IPS-NIHi7 (cell line): ENCODE measurements around the gene GNGT2.
"Not testable (repeated sequence)": the region's sequence is repeated elsewhere in the genome, so short reads cannot be mapped to it uniquely, and the experiment has no call there.

ENCODE experiments used
- DNase-seq: peaks from one replicate; pipeline ENCODE4 v3.0.0; 2012; ENCODE audit warnings: mixed read lengths; ENCODE audit errors: extremely low spot score

The GNGT2 gene

DNA sequence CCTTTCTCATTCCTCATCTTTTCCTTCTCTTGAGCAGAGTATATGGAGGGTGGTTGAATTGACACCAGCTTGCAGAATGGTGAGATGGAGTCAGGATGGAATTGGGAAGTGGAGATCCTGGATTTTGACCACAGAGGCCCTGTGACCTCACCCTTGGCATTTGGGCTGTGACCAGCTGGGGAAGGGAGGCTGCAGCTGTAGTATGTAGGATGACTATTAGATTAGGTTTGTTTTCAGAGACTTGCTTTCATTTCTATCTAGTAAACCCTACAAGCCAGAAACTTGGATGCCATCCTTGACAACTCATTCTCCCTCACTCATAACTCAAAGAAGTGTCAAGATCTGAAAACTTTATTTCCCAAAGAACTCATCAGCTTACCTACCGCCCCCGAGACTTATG is 5.9 kb downstream of the GNGT2 start:
- DNase-seq: no peak

DNA sequence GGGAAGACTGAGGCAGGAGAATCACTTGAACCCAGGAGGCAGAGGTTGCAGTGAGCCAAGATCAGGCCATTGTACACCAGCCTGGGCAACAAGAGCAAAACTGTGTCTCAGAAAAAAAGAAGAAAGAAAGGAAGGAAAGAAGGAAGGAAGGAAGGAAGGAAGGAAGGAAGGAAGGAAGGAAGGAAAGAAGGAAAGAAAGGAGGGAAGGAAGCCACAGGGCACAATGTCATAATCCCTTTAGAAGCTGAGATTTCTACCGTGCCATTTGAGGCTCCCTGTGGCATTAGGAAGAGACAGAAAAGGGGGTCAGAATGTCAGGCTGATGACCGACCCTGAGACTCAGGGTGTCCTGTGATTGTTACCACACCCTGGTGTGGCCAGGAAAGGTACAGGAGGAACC is 6.6 kb downstream of the GNGT2 start:
- no peak for DNase-seq

DNA sequence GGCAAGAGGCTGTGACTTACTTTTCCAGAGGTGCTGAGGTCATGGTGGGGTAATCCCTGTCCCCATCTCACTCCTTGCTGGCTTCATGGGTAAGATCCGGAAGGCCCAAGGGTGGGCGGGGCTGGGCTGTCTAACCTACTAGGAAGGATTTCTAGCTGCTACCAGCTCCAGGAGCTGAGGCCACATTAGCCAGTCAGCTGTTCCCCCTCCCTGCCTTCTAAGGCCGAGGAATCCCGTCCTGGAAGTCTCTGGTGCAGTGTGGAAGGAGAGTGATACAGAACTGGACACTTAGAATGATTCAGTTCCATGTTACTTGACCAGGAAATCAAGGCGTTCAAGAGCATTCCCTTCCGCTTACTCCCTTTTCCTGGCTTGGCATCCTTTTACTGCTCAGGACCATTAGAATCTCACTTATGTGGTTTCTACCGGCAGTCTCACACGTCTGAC is 8.9 kb downstream of the GNGT2 start:
- DNase-seq: peak; percentile 5

DNA sequence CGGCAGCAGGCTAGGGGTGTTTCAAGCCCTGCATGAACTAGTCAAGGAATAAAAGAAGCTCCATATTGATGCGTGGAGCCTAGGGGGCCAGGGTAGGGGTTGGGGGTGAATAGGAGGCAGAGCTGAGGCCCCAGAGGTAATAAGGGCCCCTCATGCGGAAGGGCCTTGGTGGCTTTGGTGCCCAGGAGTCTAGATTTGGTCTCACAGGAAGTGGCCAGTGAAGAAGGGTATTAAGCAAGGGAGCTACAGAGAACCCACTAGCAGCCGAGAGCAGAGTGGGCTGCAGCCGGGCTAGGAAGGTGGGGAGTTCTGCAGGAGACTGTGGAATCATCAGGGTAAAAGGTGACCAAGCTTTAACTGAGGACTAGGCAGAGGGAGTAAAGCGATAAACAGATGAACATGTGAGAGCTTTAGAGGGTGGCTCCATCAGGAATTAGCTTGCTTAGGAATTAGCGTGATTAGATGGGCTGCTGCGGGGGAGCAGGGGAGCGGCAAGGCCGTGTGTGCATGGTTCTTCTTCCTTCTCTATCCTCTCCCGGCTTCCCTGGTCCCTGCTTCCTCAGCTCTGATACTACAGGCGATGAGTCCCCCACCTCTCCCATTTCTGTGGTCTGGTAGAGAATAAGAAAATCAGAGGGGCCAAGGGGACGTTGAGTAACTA is 9.8 kb downstream of the GNGT2 start:
- peak; percentile 5 for DNase-seq

DNA sequence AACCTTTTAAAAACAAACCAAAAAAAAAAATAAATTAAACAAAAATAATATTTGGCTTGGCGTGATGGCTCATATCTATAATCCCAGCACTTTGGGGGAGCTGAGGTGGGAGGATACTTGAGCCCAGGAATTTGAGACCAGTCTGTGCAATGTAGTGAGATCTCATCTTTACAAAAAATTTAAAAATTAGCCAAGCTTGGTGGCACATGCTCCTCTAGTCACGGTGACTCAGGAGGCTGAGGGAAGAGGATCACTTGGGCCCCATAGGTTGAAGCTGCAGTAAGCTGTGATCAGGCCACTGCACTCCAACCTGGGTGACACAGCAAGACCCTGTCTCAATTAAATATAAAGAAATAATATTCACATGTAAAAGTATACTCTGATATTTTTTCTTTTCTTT is 12.2 kb downstream of the GNGT2 start:
- no peak for DNase-seq

DNA sequence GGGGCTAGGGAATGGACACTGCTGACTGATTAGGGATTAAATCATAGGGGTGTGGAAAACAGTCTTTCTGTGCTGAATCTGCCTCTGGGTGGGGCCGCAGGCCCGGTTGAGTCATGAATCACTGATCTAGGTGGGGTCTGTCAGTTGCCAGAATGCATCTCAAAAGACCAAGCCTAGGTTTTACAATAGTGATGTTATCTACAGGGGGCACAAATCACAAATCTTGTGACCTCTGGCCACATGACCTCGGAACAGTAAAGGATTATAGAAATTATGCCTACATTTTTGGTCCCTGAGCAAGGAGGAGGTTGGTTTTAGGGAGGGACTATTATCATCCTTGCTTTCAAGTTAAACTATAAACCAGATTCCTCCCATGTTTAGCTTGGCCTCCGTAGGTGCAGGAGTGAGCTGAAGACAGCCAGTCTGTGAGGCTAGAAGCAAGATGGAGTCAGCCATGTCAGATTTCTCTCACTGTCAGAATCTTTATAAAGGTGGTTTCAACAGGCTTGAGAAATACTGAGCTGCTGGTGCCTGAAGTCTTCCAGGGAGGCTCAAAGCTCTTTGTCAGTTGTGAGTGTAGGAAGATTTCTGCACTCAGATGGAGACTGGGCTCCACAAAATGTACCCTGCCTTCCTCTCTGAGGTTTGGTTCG is 12.9 kb downstream of the GNGT2 start:
- peak; percentile 11 for DNase-seq

DNA sequence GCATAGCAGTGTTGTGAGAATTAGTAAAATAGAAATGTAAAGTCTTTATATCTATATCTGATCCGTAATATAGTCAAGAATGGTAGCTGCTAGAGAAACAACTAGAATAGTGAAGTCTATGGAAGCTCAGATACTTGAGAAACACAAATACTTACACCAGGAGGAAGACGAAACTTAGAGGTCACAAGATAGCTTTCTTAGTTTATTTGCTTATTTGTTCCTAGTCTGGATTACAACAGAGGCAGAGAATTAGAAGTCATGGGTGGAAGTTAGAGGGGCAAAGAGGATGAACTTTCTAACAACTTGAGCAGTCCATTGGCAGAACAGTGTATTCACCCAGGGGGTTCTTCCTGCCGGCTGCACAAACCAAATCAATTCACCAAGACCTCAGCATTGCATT is 13.9 kb downstream of the GNGT2 start:
- peak; percentile 0 for DNase-seq

DNA sequence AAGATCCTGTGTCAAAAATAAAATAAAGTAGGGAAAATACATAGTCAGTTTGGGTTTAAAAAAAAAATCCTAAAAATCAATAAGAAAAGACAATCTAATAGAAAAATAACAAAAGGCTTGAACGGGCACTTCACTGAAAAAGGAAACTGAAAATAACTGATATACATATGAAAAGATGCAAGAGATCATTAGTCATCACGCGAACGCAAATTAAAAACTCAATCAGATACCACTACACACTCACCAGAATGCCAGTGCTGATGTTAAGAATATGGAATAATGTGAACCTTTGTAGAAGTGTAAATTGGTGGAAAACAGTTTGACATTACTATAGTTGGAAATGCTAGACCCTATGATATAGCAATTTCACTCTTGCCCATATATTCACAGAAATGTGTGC is 14.6 kb downstream of the GNGT2 start:
- DNase-seq: no peak

DNA sequence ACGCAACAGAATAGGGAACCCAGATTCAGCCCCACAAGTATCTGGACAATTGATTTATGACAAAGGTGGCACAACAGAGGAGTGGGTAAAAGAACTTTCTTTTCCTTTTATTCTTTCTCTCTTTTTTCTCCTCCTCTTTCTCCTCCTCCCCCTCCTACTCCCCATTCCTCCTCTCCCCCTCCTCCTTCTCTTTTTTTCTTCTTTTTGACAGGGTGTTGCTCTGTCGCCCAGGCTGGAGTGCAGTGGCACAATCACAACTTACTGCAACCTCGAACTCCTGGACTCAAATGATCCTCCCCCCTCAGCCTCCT is 16.1 kb downstream of the GNGT2 start:
- DNase-seq: no peak

DNA sequence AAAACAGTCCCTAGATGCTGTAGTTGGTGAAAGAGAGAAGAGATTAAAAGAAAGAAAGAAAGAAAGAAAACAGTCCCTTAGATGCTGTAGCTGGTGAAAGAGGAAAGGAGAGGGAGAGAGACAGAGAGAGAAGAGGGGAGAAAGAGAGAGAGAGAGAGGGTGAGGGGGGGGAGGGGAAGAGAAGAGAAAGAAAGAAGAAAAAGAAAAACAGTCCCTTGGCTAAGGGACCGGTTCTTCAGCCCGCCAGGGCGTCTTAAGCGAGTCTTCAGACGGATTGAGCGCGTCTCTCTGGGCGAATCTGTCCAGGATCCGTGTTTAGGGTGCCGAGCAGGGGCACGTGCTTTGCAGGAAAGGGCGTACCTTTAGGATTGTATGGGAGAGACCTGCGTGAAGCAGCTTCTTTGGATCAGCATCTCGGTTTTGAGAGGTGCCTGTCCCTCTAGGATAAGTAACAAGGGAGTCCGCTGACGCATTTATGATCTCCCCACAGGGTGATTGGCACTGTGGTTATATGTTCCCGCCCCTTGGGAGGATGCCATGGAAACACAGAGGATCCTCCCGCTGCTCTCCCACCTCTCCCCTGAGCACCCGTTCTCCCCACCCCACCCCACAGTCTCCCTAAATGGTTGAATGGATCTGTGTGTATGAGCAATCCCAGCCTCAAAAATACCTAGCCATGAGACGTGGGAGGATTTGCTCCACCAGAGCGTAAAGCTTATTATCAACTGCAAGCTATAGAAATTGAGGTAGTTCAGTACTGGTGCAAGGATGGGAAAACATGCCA is 16.7 kb downstream of the GNGT2 start:
- peak; percentile 60 for DNase-seq

DNA sequence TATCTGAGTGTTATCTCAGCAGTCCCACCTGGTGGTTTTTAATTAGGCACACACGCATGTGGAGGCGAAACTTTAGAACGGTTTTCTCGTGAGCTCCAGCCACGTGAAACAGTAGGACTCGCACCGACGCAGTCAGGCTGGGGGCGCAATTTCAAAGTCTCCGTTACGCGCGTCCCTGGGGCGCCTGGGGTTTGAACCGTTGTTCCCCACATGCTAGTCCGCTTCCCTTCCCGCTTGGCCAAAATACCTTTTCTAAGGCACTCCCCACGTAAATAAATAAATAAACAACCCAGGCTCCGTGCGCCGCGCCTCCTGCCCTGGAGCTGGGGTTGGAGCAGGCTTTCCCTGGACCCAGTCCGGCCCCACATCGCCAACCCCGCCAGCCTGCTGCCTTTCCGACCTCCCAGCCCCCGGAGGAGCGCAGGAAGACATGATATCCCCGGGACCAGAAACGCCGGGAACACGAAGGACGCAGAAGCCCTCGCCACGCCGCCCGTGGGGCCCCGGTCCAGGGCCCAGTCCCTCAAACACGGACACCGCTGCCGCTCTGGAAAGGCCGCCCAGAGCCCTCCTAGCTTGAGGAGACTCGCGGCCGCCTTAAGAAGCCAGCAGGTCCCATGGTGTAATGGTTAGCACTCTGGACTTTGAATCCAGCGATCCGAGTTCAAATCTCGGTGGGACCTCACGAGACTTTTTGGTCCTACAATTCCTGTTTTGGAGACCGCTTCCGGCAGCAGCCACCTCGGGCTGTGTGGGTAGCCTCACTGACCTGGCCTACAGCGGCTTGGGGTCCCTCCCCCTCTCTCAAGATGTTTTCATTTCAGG is 18.2 kb downstream of the GNGT2 start:
- DNase-seq: peak; percentile 75

DNA sequence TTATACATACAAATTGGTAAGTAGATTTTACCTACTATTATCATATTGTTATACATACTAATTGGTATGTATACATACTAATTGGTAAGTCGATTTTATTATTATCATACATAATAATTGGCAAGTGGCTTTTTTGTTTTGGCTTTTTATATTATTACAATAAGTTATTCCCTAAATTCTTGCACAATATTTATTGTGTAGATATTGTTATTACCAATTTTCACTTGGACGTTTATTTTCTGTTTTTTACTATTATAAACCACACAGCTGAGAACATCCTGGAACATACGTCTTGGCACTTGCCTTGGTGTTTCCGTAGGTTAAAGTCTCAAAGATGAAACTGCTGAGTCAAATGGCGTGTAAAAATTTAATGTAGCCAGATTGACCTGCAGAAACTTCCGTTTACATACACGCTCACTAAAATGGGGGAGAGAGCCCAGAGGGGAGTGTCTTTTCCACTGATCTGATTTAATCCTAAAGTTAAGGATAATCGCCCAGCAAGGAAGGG is 18.9 kb downstream of the GNGT2 start:
- DNase-seq: no peak

DNA sequence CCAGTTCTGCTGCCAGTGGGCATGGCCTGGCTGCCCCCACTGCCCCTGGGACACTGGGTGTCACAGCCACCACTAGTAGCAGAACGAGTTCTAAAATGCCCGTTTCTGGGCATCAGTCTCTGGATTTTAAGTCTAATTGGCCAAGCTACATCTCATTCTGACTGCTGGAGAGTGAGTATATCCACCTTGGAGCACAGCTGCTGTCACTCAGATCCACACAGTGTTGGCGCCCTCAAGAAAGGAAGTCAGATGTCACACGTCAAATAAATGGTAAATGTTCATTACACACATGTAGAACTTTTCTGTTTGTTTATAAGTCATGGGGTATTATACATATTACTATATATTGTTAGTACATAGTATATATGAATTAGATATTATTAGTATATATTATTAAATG is 19.4 kb downstream of the GNGT2 start:
- peak; percentile 4 for DNase-seq

DNA sequence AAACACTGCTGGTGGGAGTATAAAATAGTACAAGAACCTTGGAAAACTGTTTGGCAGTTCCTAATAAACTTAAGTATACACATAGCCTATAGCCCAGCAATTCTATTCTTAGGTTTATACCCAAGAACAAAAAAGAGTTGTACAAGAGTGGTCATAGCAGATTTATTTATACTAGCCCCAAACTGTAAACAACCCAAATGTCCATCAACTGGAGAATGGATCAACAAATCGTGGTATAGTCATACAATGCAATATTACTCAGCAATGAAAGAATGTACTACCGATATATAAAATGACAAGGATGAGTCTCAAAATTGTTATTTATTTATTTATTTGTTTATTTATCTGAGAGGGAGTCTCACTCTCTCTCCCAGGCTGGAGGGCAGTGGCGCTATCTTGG is 23.1 kb downstream of the GNGT2 start:
- no peak for DNase-seq

DNA sequence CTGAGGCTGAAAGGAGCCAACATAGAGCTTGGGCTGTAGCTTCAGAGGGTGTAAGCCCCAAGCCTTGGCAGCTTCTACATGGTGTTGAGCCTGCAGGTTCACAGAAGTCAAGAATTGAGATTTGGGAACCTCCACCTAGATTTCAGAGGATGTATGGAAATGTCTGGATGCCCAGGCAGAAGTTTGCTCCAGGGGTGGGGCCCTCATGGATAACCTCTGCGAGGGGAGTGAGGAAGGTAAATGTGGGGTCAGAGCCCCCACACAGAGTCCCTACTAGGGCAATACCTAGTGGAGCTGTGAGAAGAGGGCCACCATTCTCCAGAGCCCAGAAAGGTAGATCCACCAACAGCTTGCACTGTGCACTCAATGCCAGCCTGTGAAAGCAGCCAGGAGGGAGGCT is 25.0 kb downstream of the GNGT2 start:
- DNase-seq: not testable (repeated sequence)

DNA sequence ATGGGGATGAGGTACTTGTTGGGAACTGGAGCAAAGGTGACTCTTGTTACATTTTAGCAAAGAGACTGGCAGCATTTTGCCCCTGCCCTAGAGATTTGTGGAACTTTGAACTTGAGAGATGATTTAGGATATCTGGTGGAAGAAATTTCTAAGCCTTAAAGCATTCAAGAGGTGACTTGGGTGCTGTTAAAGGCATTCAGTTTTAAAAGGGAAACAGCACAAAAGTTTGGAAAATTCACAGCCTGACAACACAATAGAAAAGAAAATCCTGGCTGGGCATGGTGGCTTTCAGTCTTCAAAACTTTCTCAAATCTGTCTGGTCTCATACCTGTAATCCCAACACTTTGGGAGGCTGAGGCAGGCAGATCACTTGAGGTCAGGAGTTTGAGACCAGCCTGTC is 25.9 kb downstream of the GNGT2 start:
- DNase-seq: not testable (repeated sequence)

DNA sequence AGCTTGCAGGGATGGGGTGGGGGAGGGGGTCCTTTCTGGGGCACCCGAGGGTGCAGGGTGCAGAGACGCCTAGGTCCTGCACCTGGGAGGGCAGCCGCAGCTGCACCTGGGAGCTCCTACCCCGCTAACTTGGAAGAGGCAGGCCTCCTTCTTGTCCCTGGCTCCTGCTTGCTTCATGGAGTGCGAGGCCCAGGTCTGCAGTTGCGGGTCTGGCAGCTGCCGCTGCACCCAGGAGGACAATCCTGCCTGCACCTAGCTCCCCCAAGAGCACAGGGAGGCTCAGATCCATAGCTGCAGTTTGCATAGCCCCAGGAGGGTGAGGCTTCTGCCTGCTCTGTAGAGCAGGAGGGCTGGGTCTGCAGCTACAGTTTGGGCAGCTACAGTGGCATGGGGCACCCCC is 26.6 kb downstream of the GNGT2 start:
- no peak for DNase-seq

DNA sequence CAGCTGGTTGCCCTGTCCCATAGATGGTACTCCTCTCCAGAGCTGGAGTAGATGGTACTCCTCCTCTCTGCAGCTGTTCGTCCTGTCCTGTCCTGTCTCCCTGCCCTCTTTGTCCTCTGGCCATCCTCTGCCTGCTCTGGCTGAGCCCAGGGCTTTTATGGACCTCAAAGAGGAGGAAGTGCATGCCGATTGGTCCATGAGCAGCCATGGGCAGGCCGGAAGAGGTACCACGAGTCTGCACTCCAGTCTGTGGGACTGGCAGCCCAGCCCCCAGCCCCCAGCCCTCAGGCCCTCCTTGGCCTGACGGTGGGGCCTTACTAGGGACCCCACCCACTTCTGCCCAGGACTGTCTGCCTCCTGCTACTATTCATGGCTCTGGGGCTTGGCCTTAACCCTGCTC is 27.0 kb downstream of the GNGT2 start:
- no peak for DNase-seq

DNA sequence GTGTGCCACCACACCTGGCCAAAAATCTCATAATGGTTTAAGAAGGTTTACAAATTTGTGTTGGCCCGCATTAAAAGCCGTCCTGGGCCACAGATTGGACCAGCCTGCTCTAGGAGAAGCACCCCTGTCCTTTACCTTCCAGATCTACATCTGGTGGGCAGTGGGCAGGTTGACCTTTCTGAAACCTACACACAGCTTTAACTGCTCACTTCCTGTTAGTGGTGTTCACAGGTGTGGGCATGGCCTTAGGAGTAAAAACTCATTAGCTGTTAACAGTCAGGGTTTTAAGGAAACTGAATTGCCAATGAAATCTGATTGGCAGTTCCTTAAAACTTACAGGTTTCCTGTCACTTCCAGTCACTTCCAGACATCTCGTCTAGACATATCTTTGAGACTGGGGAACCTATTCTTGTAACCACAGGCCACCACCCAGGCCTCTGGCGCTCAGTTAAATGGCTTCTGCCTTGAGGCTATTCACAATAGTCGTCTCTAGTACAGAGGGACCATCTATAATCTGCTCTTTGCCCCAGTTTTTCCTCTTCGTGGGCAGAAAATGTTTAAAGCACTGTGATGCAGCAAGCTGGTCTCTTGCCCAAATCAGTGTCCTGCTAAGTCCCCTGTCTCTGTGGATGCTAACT is 29.3 kb downstream of the GNGT2 start:
- DNase-seq: no peak

DNA sequence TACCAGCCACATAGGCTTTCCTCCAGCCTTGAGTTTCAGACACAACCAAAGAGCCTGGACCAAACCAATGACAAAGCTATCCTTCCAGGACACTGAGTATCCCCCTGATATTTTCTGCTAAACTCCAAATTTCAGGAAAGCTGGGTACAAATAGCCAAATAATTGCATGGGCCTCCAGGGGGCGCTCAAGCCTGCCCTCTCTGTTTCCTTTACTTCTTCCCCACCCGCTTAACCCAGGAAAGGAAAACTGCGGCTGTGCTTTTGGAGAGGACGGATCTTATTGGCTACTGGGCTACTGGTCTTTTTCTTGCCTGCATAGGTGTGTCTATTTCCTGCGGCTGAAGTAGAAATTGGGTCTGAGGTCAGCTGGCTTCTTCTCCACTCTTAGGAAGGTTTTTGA is 30.1 kb downstream of the GNGT2 start:
- peak; percentile 88 for DNase-seq

DNA sequence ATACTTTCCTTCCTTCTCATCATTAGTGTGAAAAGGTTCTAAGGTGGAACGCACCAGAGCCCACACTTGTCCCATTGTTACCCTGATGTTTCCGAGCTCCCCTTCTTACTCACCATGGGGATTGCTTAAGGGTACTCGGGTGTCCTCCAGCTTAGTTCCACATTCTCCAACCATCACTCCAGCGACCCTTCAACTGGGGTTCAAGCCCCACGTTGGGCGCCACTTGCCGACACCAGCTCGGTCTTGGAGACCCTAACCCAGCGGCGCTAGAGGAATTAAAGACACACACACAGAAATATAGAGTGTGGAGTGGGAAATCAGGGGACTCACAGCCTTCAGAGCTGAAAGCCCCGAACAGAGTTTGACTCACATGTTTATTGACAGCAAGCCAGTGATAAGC is 34.4 kb downstream of the GNGT2 start:
- DNase-seq: not testable (repeated sequence)

DNA sequence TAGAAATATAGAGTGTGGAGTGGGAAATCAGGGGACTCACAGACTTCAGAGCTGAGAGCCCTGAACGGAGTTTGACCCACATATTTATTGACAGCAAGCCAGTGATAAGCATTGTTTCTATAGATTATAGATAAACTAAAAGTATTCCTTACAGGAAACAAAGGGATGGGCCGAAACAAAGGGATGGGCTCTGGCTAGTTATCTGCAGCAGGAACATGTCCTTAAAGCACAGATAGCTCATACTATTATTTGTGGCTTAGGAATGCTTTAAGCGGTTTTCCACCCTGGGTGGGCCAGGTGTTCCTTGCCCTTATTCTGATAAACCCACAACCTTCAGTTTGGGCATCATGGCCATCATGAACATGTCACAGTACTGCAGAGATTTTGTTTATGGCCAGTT is 39.7 kb downstream of the GNGT2 start:
- DNase-seq: not testable (repeated sequence)
